GM10248 (cell line): Measurements from ENCODE around the gene SEPHS1.
A peak's percentile ranks its signal among the peaks of the same experiment; 100 is the strongest.

Source experiments
- CTCF ChIA-PET: fragments of 300-600 bp; sonication (Branson Sonifier 250); formaldehyde crosslinking; extraction: SDS; loops from one replicate; lab custom pipeline; 2021; ENCODE audit warnings: antibody characterized with exemption; lab: Yijun Ruan, JAX
- POLR2A ChIA-PET: fragments of 350-650 bp; sonication (Branson Sonifier 250); formaldehyde crosslinking; extraction: SDS; loops from one replicate; lab custom pipeline; 2020; ENCODE audit warnings: antibody characterized with exemption; lab: Yijun Ruan, JAX
- DNase-seq: peaks from one replicate; pipeline ENCODE4 v3.0.0; 2012; ENCODE audit errors: extremely low spot score
- CTCF ChIP-seq: IDR thresholded peaks from 2 replicates; pipeline ENCODE4 v1.5.1; 2012; ENCODE audit warnings: mild to moderate bottlenecking, low read depth; ENCODE audit errors: extremely low read depth, missing control alignments, control extremely low read depth

SEPHS1 gene

GRCh38 chr10:13348216-13349017, at the start of gene SEPHS1:
SEPHS1 (minus strand) TSS chr10:13348293; CDS start chr10:13344950, 3,343 bp downstream.
- ChIA-PET CTCF (interaction anchor here (0.9 to 5.1 kb wide), 3 partner anchors 19 to 45 kb away, joined by 3 to 27 read pairs (median 14); no protein-coding TSS in a partner anchor), POLR2A (no interaction called here)
- no peak for TF ChIP-seq CTCF
- DNase-seq, result peak; percentile 87

GRCh38 chr10:13397052-13397451, 49.0 kb upstream of the SEPHS1 start:
- CTCF ChIA-PET, result no interaction called here
- POLR2A ChIA-PET, result no interaction called here
- no peak for TF ChIP-seq CTCF
- no peak for DNase-seq

GRCh38 chr10:13396369-13396768, 48.3 kb upstream of the SEPHS1 start:
- TF ChIP-seq CTCF, result no peak
- DNase-seq, result no peak
- ChIA-PET POLR2A (no interaction called here), CTCF (interaction anchor here (1.5 kb wide), 1 partner anchor 20 kb away, joined by 3 read pairs; no protein-coding TSS in a partner anchor)

- no peak for TF ChIP-seq CTCF
- no peak for DNase-seq
- ChIA-PET POLR2A (no interaction called here), CTCF (interaction anchor here (1.5 kb wide), 1 partner anchor 21 kb away, joined by 3 read pairs; no protein-coding TSS in a partner anchor)
These were observed 47.4 kb upstream of the SEPHS1 start for GRCh38 chr10:13395540-13395939.

GRCh38 chr10:13393640-13394039, 45.5 kb upstream of the SEPHS1 start:
- CTCF ChIA-PET, result interaction anchor here (0.9 kb wide), 1 partner anchor 9 kb away, joined by 4 read pairs; no protein-coding TSS in a partner anchor
- no peak for DNase-seq
- no peak for TF ChIP-seq CTCF
- POLR2A ChIA-PET, result no interaction called here

- ChIA-PET POLR2A (no interaction called here), CTCF (interaction anchor here (0.9 kb wide), 1 partner anchor 8 kb away, joined by 4 read pairs; no protein-coding TSS in a partner anchor)
- TF ChIP-seq CTCF, result no peak
- DNase-seq, result no peak
These were observed 44.6 kb upstream of the SEPHS1 start for GRCh38 chr10:13392701-13393100.
